Upper lobe of left lung (tissue), 4 donors: Measurements from ENCODE around the gene CRYBB3.

Source experiments
- CTCF ChIP-seq, 6 experiments: fragments of 450-650 bp in 4 of 6; fragments of 200-600 bp in 2 of 6; sonication (generic) in 2 of 6; IDR thresholded peaks; one replicate each; pipeline ENCODE4 v1.5.1; 2016 to 2019; ENCODE audit warnings: antibody characterized with exemption in 6 of 6
- POLR2AphosphoS5 ChIP-seq, 2 donors: sonication (generic); formaldehyde crosslinking; IDR thresholded peaks; one replicate each; pipeline ENCODE4 v1.5.1; 2017; ENCODE audit warnings: antibody characterized with exemption in 2 of 2

- TF ChIP-seq CTCF (IDR thresholded peaks at IDR 0.05) (no peak), POLR2AphosphoS5 (IDR thresholded peaks at IDR 0.05) (no peak)
Observed at GRCh38 chr22:25216230-25216629, 16.6 kb downstream of the CRYBB3 start.
